ENCODE measurements around the gene COX8C.
"Not testable (repeated sequence)": the region's sequence is repeated elsewhere in the genome, so short reads cannot be mapped to it uniquely, and the experiment has no call there.

Gene COX8C

DNA sequence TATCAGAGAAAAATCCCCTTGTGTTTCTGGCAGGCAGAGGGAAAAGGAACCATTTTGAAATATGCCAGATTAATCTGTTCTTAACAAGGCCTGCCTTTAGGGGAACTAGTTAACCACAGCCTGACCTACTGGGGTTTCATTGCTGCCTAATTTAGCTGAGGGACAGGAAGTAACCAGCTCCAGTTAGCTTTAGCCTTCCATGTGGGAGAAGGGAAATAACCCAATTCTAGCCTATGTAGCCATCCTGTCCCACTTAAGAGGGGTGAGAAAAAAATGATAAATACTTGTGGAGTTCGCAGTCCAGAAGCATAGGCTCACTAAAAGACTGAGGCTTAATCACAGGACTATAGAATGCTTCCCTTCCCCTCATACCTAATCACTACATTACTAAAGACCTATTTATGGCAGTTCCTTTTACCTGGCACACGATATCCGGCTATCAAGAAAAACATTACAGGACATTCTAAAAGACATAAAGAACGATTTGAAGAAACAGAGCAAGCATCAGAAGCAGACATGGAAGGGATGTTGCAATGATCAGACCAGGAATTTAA lies 22.8 kb downstream of the COX8C start:
- no peak for DNase-seq (ENCODE audit: low spot score)

DNA sequence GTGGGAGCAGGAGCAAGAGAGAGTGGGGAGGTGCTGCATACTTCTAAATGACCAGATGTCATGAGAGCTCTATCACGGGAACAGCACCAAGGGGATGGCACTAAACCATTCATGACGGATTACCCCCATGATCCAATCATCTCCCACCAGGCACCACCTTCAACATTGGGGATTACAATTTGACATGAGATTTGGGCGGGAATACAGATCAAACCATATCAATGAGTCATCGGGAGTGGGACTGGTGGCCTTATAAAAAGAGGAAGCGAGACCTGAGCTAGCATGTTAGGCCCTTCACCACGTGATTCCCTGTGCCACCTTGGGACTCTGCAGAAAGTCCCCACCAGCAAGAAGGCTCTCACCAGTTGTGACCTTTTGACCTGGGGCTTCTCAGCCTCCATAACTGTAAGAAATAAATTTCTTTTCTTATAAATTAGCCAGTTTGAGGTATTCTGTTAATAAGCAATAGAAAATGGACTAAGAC lies 28.7 kb downstream of the COX8C start:
- no peak for DNase-seq (ENCODE audit: low spot score)

DNA sequence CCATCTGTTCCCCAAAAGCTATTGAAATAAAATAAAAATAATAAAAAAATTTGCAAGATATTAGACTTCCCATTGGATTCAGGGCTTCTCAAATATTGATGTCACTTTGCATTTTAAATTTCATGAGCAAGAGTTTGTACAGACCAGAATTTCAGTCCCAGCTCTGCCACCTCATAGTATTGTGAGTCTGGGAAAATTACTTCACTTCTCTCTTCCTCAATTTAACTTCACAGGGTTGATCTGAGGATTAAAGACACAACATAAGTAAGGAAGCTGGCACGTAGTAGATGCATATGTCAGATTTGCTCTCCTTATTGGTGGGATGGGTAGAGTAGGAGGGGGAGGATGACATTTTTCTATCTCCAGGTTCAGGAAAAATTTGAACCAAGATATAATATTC lies 32.8 kb downstream of the COX8C start:
- DNase-seq (ENCODE audit: low spot score), result no peak

DNA sequence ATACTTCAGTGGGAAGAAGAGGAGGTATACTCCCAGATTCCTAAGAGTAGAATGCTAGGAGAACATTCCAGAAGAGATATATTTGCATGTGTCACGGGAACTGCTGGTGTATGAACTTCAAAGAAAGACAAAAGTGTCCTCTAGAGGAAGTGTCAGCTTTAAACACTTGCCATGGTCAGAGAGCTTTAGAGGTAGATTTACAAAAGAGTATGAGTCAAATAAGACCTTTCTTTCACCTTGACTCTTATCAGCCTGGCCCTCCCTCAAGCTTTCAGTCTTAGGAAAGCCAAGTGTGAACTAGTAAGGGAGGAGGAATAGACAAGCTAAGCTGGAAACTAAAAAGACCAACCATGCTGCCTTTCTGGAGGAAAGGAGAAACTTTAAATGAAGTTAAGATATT lies 34.7 kb downstream of the COX8C start:
- DNase-seq (ENCODE audit: low spot score), result no peak

DNA sequence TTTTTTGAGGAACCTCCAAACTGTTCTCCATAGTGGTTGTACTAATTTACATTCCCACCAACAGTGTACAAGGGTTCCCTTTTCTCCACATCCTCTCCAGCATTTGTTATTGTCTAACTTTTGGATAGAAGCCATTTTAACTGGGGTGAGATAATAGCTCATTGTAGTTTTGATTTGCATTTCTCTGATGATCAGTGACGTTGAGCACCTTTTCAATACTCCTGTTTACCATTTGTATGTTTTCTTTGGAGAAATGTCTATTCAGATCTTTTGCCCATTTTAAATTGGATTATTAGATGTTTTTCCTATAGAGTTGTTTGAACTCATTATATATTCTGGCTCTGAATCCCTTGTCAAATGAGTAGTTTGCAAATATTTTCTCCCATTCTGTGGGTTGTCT lies 37.3 kb downstream of the COX8C start:
- not testable (repeated sequence) for DNase-seq (ENCODE audit: low spot score)

DNA sequence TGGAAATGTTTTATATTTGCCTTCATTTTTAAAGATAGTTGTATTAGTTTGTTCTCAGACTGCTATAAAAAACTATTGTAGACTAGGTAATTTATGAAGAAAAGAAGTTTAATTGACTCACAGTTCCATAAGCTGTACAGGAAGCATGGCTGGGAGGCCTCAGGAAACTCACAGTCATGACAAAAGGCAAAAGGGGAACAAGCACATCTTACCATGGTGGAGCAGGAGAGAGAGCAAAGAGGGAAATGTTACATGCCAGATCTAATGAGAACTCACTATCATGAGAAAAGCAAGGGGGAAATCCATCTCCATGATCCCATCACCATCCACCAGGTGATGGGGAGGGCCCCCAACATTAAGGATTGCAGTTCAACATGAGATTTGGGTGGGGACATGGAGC lies 48.2 kb downstream of the COX8C start:
- DNase-seq (ENCODE audit: low spot score), result no peak

DNA sequence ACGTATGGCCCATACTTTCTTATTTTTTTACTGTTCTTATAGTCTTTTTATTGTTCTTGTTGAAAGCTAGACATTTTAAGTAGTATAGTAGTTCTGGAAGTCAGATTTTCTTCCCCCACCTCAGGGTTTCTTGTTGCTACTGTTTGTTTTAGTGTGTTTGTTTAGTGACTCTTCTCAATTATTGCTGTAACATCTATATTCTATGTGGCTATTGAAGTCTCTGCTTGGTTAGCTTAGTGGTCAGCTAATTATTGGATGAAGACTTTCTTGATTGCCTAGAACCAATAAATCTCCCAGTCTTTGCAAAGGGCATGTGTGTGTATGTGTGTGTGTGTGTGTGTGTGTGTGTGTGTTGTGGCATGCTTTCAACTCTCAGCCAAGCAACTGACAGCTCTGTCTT lies 49.5 kb downstream of the COX8C start:
- DNase-seq (ENCODE audit: low spot score), result no peak

All from ecto neural progenitor cell (in vitro differentiated cells).